ENCODE measurements around the gene HDLBP.
A peak's percentile ranks its signal among the peaks of the same experiment; 100 is the strongest.

The HDLBP gene

GRCh38 chr2:241271706-241272302 lies 43.7 kb downstream of the HDLBP start:
- peaks cover 24% of the 10 kb centered on the region for H3K36me3 ChIP-seq (ENCODE audit: insufficient read depth, low read depth, low read length)
- no peaks in the 10 kb centered on the region for H3K27me3 ChIP-seq (ENCODE audit: insufficient read depth, low read length)
- peak overlapping the region; percentile 67 for H3K4me3 ChIP-seq (ENCODE audit: low read length)
- no peaks in the 10 kb centered on the region for H3K9me3 ChIP-seq (ENCODE audit: insufficient read depth, low read depth, low read length)
- H3K9ac ChIP-seq (ENCODE audit: low read depth, low read length), result peak overlapping the region; percentile 67; the same call in 1 of the 2 replicates
- no peak overlapping the region for H3K27ac ChIP-seq (ENCODE audit: low read length)
- H3K4me1 ChIP-seq (ENCODE audit: insufficient read depth, low read length), result peaks cover 6% of the 10 kb centered on the region; the same call in 1 of the 2 replicates

- Histone ChIP-seq H3K4me3 (ENCODE audit: low read length) (no peak overlapping the region), H3K27ac (ENCODE audit: low read length) (no peak overlapping the region), H3K4me1 (ENCODE audit: insufficient read depth, low read length) (peaks cover 6% of the 10 kb centered on the region; the same call in 1 of the 2 replicates), H3K36me3 (ENCODE audit: insufficient read depth, low read depth, low read length) (peaks cover 36% of the 10 kb centered on the region), H3K9me3 (ENCODE audit: insufficient read depth, low read depth, low read length) (no peaks in the 10 kb centered on the region), H3K27me3 (ENCODE audit: insufficient read depth, low read length) (no peaks in the 10 kb centered on the region), H3K9ac (ENCODE audit: low read depth, low read length) (no peak overlapping the region)
Observed at GRCh38 chr2:241270531-241270930, 44.9 kb downstream of the HDLBP start.

GRCh38 chr2:241269707-241270520 lies 45.6 kb downstream of the HDLBP start:
- Histone ChIP-seq H3K36me3 (ENCODE audit: insufficient read depth, low read depth, low read length) (peaks cover 42% of the 10 kb centered on the region), H3K4me3 (ENCODE audit: low read length) (no peak overlapping the region), H3K27ac (ENCODE audit: low read length) (no peak overlapping the region), H3K9me3 (ENCODE audit: insufficient read depth, low read depth, low read length) (no peaks in the 10 kb centered on the region), H3K4me1 (ENCODE audit: insufficient read depth, low read length) (peaks cover 6% of the 10 kb centered on the region; the same call in 1 of the 2 replicates), H3K27me3 (ENCODE audit: insufficient read depth, low read length) (no peaks in the 10 kb centered on the region), H3K9ac (ENCODE audit: low read depth, low read length) (no peak overlapping the region)

DNA sequence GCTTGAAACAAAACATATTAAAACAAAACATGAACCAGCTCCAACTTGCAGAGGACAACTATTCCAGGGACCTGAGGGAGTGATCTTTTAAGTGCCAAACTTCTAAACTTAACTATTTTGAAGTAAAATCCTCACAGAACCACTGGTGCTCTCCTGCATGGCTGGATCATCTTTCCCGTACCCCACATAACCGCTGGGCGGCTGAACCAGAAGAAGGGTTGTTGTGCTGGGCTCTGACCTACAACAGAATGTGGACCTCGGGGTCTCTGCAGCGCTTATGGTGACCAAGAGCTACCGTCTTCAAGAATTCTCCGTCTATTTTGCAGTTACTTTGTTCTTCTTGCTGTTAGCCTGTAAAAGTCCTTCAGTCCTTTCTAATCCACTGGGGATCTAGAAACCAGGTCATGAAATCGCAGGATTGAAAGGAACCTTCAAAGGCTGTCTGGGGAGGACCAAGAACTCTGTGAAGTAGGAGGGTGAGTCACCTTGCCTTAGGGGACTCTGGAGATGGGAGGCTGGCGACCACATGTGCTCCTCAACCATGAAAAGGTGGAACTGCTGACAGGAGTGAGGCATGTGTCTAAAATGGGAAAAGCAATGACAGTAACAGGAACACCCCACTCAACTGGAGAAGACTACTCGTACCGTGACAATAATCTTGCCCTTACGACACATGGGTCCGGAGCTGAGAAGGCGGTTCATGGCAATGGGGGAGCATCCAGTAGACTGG lies 46.6 kb downstream of the HDLBP start:
- peaks cover 6% of the 10 kb centered on the region; the same call in 1 of the 2 replicates for H3K4me1 ChIP-seq (ENCODE audit: insufficient read depth, low read length)
- no peak overlapping the region for H3K4me3 ChIP-seq (ENCODE audit: low read length)
- H3K9ac ChIP-seq (ENCODE audit: low read depth, low read length), result no peak overlapping the region
- peaks cover 50% of the 10 kb centered on the region for H3K36me3 ChIP-seq (ENCODE audit: insufficient read depth, low read depth, low read length)
- H3K9me3 ChIP-seq (ENCODE audit: insufficient read depth, low read depth, low read length), result no peaks in the 10 kb centered on the region
- H3K27me3 ChIP-seq (ENCODE audit: insufficient read depth, low read length), result no peaks in the 10 kb centered on the region
- no peak overlapping the region for H3K27ac ChIP-seq (ENCODE audit: low read length)

DNA sequence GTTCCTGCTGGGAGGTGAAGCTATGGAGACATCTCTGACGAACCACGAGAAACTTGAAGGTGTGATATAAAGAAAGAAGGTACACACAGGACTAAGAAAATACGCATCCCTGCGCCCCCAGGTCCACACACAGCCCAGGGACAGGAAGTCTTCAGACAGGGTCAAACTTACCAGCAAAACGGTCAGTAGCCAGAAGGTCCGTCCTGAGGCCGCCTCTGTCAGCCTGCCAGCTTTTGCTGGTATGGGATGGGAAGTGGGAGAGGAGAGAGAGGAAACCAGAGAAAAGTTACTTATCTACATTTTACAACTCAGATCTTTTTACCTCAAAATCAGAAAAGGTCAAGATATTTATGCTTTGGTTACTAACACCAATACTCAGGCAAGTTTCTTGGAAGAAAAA lies 47.2 kb downstream of the HDLBP start:
- Histone ChIP-seq H3K4me1 (ENCODE audit: insufficient read depth, low read length) (peaks cover 5% of the 10 kb centered on the region; the same call in 1 of the 2 replicates), H3K9ac (ENCODE audit: low read depth, low read length) (no peak overlapping the region), H3K9me3 (ENCODE audit: insufficient read depth, low read depth, low read length) (no peaks in the 10 kb centered on the region), H3K4me3 (ENCODE audit: low read length) (no peak overlapping the region), H3K27me3 (ENCODE audit: insufficient read depth, low read length) (no peaks in the 10 kb centered on the region), H3K36me3 (ENCODE audit: insufficient read depth, low read depth, low read length) (peaks cover 56% of the 10 kb centered on the region), H3K27ac (ENCODE audit: low read length) (no peak overlapping the region)

- no peak overlapping the region for H3K9ac ChIP-seq (ENCODE audit: low read depth, low read length)
- H3K9me3 ChIP-seq (ENCODE audit: insufficient read depth, low read depth, low read length), result no peaks in the 10 kb centered on the region
- no peak overlapping the region for H3K27ac ChIP-seq (ENCODE audit: low read length)
- peaks cover 65% of the 10 kb centered on the region for H3K36me3 ChIP-seq (ENCODE audit: insufficient read depth, low read depth, low read length)
- H3K27me3 ChIP-seq (ENCODE audit: insufficient read depth, low read length), result no peaks in the 10 kb centered on the region
- 0 out of 2 replicates have a peak, but pooled peaks cover 4% of the 10 kb centered on the region for H3K4me1 ChIP-seq (ENCODE audit: insufficient read depth, low read length)
- H3K4me3 ChIP-seq (ENCODE audit: low read length), result no peak overlapping the region
Observed at GRCh38 chr2:241267249-241268067, 48.0 kb downstream of the HDLBP start.

DNA sequence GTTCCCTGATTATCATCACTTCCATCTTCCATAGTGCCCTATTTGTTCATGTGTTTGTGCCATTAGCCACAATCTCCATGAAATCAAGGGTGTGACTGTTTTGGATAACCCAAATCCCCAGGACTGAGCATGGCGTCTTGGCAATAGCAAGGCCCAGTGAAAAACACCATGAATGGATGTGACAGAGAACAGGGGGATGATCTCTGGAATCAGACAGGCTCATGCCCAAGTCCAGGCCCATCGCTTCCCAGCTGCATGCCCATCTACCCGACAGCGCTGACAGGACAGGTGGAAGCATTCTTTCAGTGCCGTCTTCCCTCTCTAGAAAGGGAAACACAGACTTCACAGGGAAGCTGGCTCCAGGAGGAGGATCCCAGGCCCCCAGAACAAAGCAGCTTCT lies 50.0 kb downstream of the HDLBP start:
- no peaks in the 10 kb centered on the region for H3K27me3 ChIP-seq (ENCODE audit: insufficient read depth, low read length)
- peaks cover 84% of the 10 kb centered on the region for H3K36me3 ChIP-seq (ENCODE audit: insufficient read depth, low read depth, low read length)
- no peak overlapping the region for H3K4me3 ChIP-seq (ENCODE audit: low read length)
- H3K27ac ChIP-seq (ENCODE audit: low read length), result no peak overlapping the region
- H3K4me1 ChIP-seq (ENCODE audit: insufficient read depth, low read length), result no peaks in the 10 kb centered on the region
- no peaks in the 10 kb centered on the region for H3K9me3 ChIP-seq (ENCODE audit: insufficient read depth, low read depth, low read length)
- no peak overlapping the region for H3K9ac ChIP-seq (ENCODE audit: low read depth, low read length)

GRCh38 chr2:241263061-241263460 lies 52.4 kb downstream of the HDLBP start:
- Histone ChIP-seq H3K4me3 (ENCODE audit: low read length) (no peak overlapping the region), H3K9ac (ENCODE audit: low read depth, low read length) (no peak overlapping the region), H3K27ac (ENCODE audit: low read length) (no peak overlapping the region), H3K27me3 (ENCODE audit: insufficient read depth, low read length) (no peaks in the 10 kb centered on the region), H3K36me3 (ENCODE audit: insufficient read depth, low read depth, low read length) (peaks cover 95% of the 10 kb centered on the region), H3K4me1 (ENCODE audit: insufficient read depth, low read length) (no peaks in the 10 kb centered on the region), H3K9me3 (ENCODE audit: insufficient read depth, low read depth, low read length) (no peaks in the 10 kb centered on the region)

DNA sequence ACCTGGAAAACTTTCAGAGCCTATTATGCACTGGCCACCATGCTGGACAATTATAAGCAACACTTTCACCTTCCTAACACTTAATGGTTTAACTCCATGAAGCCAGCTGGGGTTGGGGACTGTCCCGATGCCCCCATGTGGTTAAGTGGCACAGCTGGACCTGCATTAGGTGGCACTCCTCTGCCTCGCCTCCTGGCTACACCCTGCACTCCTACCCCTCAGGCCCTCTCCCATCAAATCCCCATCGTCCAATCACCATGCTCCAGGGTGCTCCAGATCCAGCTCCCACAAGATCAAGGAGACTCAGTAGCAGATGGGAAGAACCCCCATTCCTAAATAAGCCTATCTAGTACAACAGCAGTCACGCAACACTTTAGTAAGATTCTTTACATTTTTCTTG lies 53.8 kb downstream of the HDLBP start:
- Histone ChIP-seq H3K4me3 (ENCODE audit: low read length) (no peak overlapping the region), H3K27me3 (ENCODE audit: insufficient read depth, low read length) (no peaks in the 10 kb centered on the region), H3K4me1 (ENCODE audit: insufficient read depth, low read length) (no peaks in the 10 kb centered on the region), H3K36me3 (ENCODE audit: insufficient read depth, low read depth, low read length) (peaks cover 96% of the 10 kb centered on the region), H3K9ac (ENCODE audit: low read depth, low read length) (no peak overlapping the region), H3K27ac (ENCODE audit: low read length) (no peak overlapping the region), H3K9me3 (ENCODE audit: insufficient read depth, low read depth, low read length) (no peaks in the 10 kb centered on the region)

DNA sequence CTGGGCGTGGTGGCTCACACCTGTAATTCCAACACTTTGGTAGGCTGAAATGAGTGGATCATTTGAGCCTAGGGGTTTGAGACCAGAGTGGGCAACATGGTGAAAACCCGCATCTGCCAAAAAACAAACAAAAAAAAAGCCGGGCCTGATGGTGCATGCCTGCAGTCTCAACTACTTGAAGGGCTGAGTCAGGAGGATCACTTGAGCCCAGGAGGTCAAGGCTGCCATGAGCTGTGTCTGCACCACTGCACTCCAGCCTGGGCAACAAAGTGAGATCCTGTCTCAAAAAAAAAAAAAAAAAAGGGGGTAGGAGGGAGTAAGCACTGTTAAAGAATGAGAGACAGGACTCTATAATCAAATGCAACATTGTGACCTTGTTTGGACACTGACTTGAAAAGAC lies 54.6 kb downstream of the HDLBP start:
- no peak overlapping the region for H3K9ac ChIP-seq (ENCODE audit: low read depth, low read length)
- no peaks in the 10 kb centered on the region for H3K27me3 ChIP-seq (ENCODE audit: insufficient read depth, low read length)
- H3K27ac ChIP-seq (ENCODE audit: low read length), result no peak overlapping the region
- H3K36me3 ChIP-seq (ENCODE audit: insufficient read depth, low read depth, low read length), result peaks cover 96% of the 10 kb centered on the region
- no peaks in the 10 kb centered on the region for H3K4me1 ChIP-seq (ENCODE audit: insufficient read depth, low read length)
- no peak overlapping the region for H3K4me3 ChIP-seq (ENCODE audit: low read length)
- H3K9me3 ChIP-seq (ENCODE audit: insufficient read depth, low read depth, low read length), result no peaks in the 10 kb centered on the region

All from iPS-20b (cell line).